Colonic mucosa (tissue), 4 donors: Measurements from ENCODE around the gene MORF4L2. TPM values are rescaled to one million over a fixed set of nuclear protein-coding genes. Genes with fewer than 3 reads are reported as not detected.
"Not testable (repeated sequence)": the region's sequence is repeated elsewhere in the genome, so short reads cannot be mapped to it uniquely, and the experiment has no call there.

Experiments
- DNase-seq: peaks from one replicate; pipeline ENCODE4 v3.0.0-alpha.2; 2020
- H3K27ac ChIP-seq: fragments of 200-600 bp; one replicate; pipeline ENCODE4 v1.8.0; 2021
- H3K27me3 ChIP-seq: fragments of 200-600 bp; one replicate; pipeline ENCODE4 v1.8.0; 2021
- H3K36me3 ChIP-seq: fragments of 200-600 bp; one replicate; pipeline ENCODE4 v1.8.0; 2021
- H3K4me1 ChIP-seq: fragments of 200-600 bp; one replicate; pipeline ENCODE4 v1.8.0; 2021; ENCODE audit warnings: mild to moderate bottlenecking
- H3K4me3 ChIP-seq: fragments of 200-600 bp; one replicate; pipeline ENCODE4 v1.8.0; 2021
- H3K9ac ChIP-seq, 2 donors: one replicate each; pipeline ENCODE4 v1.7.0; 2013; ENCODE audit warnings: control low read depth in 2 of 2, low read depth in 2 of 2, low read length in 2 of 2
- H3K9me3 ChIP-seq: fragments of 200-600 bp; one replicate; pipeline ENCODE4 v1.8.0; 2021
- intact Hi-C: fragments of 100-400 bp; cut with DNase I; formaldehyde crosslinking; loops from one replicate; pipeline ENCODE4 v1.14.1; 2022
- total RNA-seq, 2 donors: library from RNA; stranded (reverse); fragmentation: NEBNext Ultra II Directional in 1 of 2; extraction: Animal tissue kit (Norgen Biotek cat#: 25700) in 1 of 2; gene quantifications; one replicate each; pipeline ENCODE4 v1.2.1, GENCODE V29; 2021
- TF ChIP-seq, protein P1 (sequence below): fragments of 200-600 bp; IDR thresholded peaks from one replicate; pipeline ENCODE4 v1.8.0; 2022; ENCODE audit warnings: antibody characterized with exemption, mild to moderate bottlenecking
- donor health status: healthy.
- donor health status: DM: no; HTN: no; CAD: no.
- donor health status: DM: no; HTN: no; CAD: no.

The MORF4L2 gene
- total RNA-seq, 2 donors from 2014 or later: 198 to 266 TPM

GRCh38 chrX:103663981-103664762 is 22.3 kb downstream of the MORF4L2 start:
- Histone ChIP-seq H3K9me3 (no peaks in the 10 kb centered on the region), H3K4me1 (no peaks in the 10 kb centered on the region), H3K27me3 (peaks cover 6% of the 10 kb centered on the region), H3K27ac (no peak overlapping the region), H3K36me3 (no peaks in the 10 kb centered on the region), H3K4me3 (no peak overlapping the region), H3K9ac (no peak overlapping the region)
- TF ChIP-seq, protein P1, sequence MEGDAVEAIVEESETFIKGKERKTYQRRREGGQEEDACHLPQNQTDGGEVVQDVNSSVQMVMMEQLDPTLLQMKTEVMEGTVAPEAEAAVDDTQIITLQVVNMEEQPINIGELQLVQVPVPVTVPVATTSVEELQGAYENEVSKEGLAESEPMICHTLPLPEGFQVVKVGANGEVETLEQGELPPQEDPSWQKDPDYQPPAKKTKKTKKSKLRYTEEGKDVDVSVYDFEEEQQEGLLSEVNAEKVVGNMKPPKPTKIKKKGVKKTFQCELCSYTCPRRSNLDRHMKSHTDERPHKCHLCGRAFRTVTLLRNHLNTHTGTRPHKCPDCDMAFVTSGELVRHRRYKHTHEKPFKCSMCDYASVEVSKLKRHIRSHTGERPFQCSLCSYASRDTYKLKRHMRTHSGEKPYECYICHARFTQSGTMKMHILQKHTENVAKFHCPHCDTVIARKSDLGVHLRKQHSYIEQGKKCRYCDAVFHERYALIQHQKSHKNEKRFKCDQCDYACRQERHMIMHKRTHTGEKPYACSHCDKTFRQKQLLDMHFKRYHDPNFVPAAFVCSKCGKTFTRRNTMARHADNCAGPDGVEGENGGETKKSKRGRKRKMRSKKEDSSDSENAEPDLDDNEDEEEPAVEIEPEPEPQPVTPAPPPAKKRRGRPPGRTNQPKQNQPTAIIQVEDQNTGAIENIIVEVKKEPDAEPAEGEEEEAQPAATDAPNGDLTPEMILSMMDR: no peak
- DNase-seq: no peak
- intact Hi-C loops: no loop called here

DNA sequence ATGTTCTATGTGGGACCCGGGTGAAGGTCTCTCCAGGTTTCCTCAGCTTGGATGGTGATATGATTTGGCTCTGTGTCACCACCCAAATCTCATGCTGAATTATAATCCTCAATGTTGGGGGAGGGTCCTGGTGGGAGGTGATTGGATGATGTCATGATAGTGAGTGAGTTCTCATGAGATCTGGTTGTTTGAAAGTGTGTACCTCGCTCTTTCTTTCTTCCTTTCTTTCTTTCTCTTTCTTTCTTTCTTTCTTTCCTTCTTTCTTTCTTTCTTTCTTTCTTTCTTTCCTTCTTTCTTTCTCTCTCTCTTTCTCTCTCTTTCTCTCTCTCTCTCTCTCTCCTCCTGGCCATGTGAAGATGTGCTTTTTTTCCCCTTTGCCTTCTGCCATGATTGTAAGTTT is 27.0 kb downstream of the MORF4L2 start:
- H3K4me1 ChIP-seq, H3K9me3 ChIP-seq, H3K4me3 ChIP-seq, H3K36me3 ChIP-seq, H3K9ac ChIP-seq, intact Hi-C loops, H3K27ac ChIP-seq, DNase-seq, H3K27me3 ChIP-seq: not testable (repeated sequence)

DNA sequence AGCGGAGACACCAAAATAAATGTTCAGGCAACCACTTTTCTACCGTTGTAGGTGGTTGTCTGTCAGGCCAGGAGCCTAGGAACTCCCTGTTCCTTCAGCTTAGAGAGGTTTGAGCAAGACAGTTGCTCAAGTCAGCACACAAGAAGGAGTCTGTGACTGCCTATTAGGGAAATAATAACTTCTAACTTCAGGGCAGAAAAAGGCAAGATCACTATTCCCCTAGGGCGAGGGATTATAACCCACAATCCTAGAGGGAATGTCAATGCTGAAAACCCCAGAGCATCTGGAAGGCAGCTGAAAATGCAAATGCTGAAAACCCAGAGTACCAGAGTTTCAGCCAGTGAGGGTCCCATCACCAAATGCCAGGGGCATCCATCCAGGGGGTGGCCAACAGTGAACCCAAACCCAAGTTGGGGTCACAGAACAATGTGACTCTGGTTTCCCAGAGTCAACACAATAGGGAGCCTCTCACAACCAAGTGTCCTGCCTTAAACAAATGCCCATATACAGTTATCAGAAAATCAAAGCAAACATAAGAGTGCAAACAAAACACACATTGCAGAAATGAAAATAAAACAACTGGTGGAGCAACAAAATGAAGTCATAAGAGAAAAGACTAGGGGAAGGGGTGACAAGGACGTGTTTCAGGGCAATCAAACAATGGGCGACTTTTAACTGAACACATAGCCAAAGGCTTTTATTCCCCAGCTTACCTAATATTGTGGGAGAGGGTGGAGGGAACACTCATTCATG is 27.6 kb downstream of the MORF4L2 start:
- H3K27ac ChIP-seq: no peak overlapping the region
- H3K4me1 ChIP-seq: no peaks in the 10 kb centered on the region
- DNase-seq: no peak
- H3K27me3 ChIP-seq: no peaks in the 10 kb centered on the region
- no peak overlapping the region for H3K9ac ChIP-seq
- no peak overlapping the region for H3K4me3 ChIP-seq
- H3K36me3 ChIP-seq: no peaks in the 10 kb centered on the region
- no peaks in the 10 kb centered on the region for H3K9me3 ChIP-seq
- TF ChIP-seq, protein P1: no peak
- intact Hi-C loops: no loop called here

GRCh38 chrX:103657066-103657465 is 29.4 kb downstream of the MORF4L2 start:
- intact Hi-C loops, H3K9me3 ChIP-seq, H3K4me3 ChIP-seq, H3K27ac ChIP-seq, DNase-seq, H3K4me1 ChIP-seq, H3K36me3 ChIP-seq, H3K9ac ChIP-seq, H3K27me3 ChIP-seq: not testable (repeated sequence)

DNA sequence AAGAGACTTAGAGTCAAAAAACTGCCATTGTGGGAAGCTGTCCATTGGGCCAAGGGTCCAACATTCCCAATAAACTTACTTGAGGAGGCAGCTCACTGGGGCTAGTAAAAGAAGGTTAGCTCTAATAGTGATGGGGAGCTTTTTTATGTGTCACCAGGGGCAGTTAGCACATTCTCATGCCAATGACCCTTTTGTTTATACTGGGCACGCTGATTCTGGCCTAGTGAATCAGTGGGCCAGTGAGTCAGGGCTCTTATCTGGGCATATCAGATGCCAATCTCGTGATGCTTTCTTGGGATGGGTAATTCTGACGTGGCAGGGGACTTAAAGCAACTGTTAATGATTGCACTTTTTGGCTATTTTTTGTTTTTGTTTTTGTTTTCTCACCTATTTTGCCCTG is 29.9 kb downstream of the MORF4L2 start:
- Histone ChIP-seq H3K4me3 (no peak overlapping the region), H3K9ac (no peak overlapping the region), H3K9me3 (no peaks in the 10 kb centered on the region), H3K36me3 (no peaks in the 10 kb centered on the region), H3K4me1 (no peaks in the 10 kb centered on the region), H3K27me3 (no peaks in the 10 kb centered on the region), H3K27ac (no peak overlapping the region)
- intact Hi-C loops: no loop called here
- TF ChIP-seq, protein P1: no peak
- DNase-seq: no peak

- not testable (repeated sequence) for H3K27ac ChIP-seq
Measured at GRCh38 chrX:103655230-103656000, 31.1 kb downstream of the MORF4L2 start.

More at GRCh38 chrX:103655230-103656000, 31.1 kb downstream of the MORF4L2 start:
- DNase-seq, H3K9me3 ChIP-seq, intact Hi-C loops, H3K27me3 ChIP-seq, H3K9ac ChIP-seq, H3K36me3 ChIP-seq, H3K4me1 ChIP-seq, H3K4me3 ChIP-seq: not testable (repeated sequence)
